Pancreas (tissue), 10 donors: ENCODE measurements around the gene PSMA4. TPM values are rescaled to one million over a fixed set of nuclear protein-coding genes. Genes with fewer than 3 reads are reported as not detected.

ENCODE experiments used
- ATAC-seq, 4 donors: fragments of 200-7000 bp; cut with Tn5 transposase; one replicate each; pipeline versions ENCODE4 v1.8.0 to v1.9.1; 2020; ENCODE audit warnings: mild to moderate bottlenecking in 4 of 4, moderate library complexity in 4 of 4
- DNase-seq, 6 donors: peaks; one replicate each; pipeline ENCODE4 v3.0.0-alpha.2; 2020
- FAIRE-seq: peaks from 2 replicates; lab custom pipeline; 2012; peaks lifted over from hg19 to GRCh38; lab: Jason Lieb, UNC
- H3K27ac ChIP-seq, 4 donors: fragments of 200-600 bp; sonication (generic); 1 replicate in 3 of 4; 2 replicates in 1 of 4; pipeline versions ENCODE4 v1.5.0 to v1.8.0; 2020
- H3K27me3 ChIP-seq, 4 donors: fragments of 200-600 bp; one replicate each; pipeline ENCODE4 v1.8.0; 2021
- H3K36me3 ChIP-seq, 3 donors: fragments of 200-600 bp; sonication (generic) in 1 of 3; one replicate each; pipeline versions ENCODE4 v1.5.0 to v1.8.0; 2020 to 2021
- H3K4me1 ChIP-seq, 3 donors: fragments of 200-600 bp; one replicate each; pipeline ENCODE4 v1.8.0; 2021
- H3K4me3 ChIP-seq, 4 donors: fragments of 200-600 bp; sonication (generic) in 2 of 4; one replicate each; pipeline versions ENCODE4 v1.5.0 to v1.8.0; 2020 to 2021
- H3K9me3 ChIP-seq, 4 donors: fragments of 200-600 bp; one replicate each; pipeline ENCODE4 v1.8.0; 2021
- WGBS, 2 donors: extraction: QIAGEN DNeasy Blood & Tissue Kit; methylation state at CpG; one replicate each; pipeline ENCODE4 v1.1.7; 2013; 5-methylcytosine and 5-hydroxymethylcytosine counted together
- intact Hi-C, 3 donors: fragments of 100-400 bp; cut with DNase I; formaldehyde crosslinking; loops; one replicate each; pipeline versions ENCODE4 v1.11.1 to v1.14.2; 2022
- polyA plus RNA-seq, 2 donors: library from polyadenylated mRNA; stranded (reverse); fragments of 200-250 nt; gene quantifications; one replicate each; pipeline ENCODE4 v1.2.3, GENCODE V29; 2013
- total RNA-seq, 6 donors: library from RNA; stranded (reverse); fragmentation: NEBNext Ultra II Directional in 4 of 6; extraction: Animal tissue kit (Norgen Biotek cat#: 25700) in 4 of 6; gene quantifications; one replicate each; pipeline versions ENCODE4 v1.2.1 to v1.2.4, GENCODE V29; 2021 to 2023
- TF ChIP-seq, protein P1 (sequence below), 4 donors: fragments of 200-600 bp; sonication (generic) in 3 of 4; IDR thresholded peaks; one replicate each; pipeline versions ENCODE4 v1.5.0 to v1.8.0; 2021; ENCODE audit warnings: antibody characterized with exemption in 4 of 4
- donor health status: healthy with polysubstance abuse.
- donor health status: DM: no; HTN: no; CAD: no; lungs with moderate emphysema.
- donor health status: DM: no; HTN: no; CAD: no.
- donor health status: control.
- donor health status: control.
- donor health status: Bipolar disorder and iron deficiency.
- donor health status: DM: yes; HTN: yes; CAD: no.
- donor health status: DM: no; HTN: no; CAD: no.
- donor health status: DM: no; HTN: no; CAD: no.
- donor health status: DM: yes; HTN: yes; CAD: no.

The PSMA4 gene
- total and polyA plus RNA-seq, 8 donors = 24.6 to 84.1 (median 50.8) TPM

DNA sequence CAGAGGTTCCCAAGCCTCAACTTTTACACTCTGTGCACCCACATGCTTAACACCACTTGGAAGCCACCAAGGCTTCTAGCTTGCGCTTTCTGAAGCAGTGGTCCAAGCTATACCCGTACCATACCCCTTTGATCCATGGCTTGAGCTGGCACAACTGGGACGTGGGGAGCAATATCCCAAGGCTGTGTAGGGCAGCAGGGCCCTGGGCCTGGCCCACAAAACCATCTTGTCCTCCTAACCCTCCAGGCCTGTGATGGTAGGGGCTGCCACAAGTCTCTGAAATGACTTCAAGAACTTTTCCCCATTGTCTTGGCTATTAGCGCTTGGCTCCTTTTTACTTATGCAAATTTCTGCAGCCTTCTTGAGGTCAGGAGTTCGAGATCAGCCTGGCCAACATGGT, 16.0 kb upstream of the PSMA4 start:
- H3K27ac ChIP-seq = no peak overlapping the region
- 93 to 94% methylated on average over 5 of the region's 5 CpGs for WGBS, 2 donors
- H3K36me3 ChIP-seq = no peaks in the 10 kb centered on the region
- H3K4me1 ChIP-seq = no peaks in the 10 kb centered on the region
- no peak for FAIRE-seq
- intact Hi-C loops = no loop called here
- H3K9me3 ChIP-seq = no peaks in the 10 kb centered on the region
- no peaks in the 10 kb centered on the region for H3K27me3 ChIP-seq
- TF ChIP-seq, protein P1, sequence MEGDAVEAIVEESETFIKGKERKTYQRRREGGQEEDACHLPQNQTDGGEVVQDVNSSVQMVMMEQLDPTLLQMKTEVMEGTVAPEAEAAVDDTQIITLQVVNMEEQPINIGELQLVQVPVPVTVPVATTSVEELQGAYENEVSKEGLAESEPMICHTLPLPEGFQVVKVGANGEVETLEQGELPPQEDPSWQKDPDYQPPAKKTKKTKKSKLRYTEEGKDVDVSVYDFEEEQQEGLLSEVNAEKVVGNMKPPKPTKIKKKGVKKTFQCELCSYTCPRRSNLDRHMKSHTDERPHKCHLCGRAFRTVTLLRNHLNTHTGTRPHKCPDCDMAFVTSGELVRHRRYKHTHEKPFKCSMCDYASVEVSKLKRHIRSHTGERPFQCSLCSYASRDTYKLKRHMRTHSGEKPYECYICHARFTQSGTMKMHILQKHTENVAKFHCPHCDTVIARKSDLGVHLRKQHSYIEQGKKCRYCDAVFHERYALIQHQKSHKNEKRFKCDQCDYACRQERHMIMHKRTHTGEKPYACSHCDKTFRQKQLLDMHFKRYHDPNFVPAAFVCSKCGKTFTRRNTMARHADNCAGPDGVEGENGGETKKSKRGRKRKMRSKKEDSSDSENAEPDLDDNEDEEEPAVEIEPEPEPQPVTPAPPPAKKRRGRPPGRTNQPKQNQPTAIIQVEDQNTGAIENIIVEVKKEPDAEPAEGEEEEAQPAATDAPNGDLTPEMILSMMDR (IDR thresholded peaks at IDR 0.05) = no peak
- H3K4me3 ChIP-seq = no peak overlapping the region
- DNase-seq = no peak
- ATAC-seq = no peak

DNA sequence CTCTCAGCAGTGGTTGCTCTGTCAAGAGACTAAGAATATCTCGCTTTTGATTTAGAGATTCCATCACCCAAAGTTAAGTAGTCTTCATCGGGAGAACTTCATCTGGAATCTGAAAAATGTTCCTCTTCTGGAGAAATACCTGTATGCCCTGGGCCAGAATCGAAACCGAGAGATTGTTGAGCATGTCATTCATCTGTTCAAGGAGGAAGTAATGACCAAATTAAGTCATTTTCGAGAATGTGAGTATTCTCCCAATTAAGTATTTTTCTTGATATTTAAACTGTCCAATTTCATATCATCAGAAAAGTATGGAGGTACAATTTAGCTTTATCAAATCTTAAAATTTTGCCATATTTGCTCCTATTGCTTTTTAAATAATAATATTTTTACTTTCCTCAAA, 12.9 kb upstream of the PSMA4 start:
- no peak overlapping the region for H3K27ac ChIP-seq
- ATAC-seq (no peak), DNase-seq (no peak), FAIRE-seq (no peak)
- WGBS, 2 donors = 88 to 92% methylated on average over 5 of the region's 5 CpGs
- H3K9me3 ChIP-seq = no peaks in the 10 kb centered on the region
- H3K36me3 ChIP-seq = no peaks in the 10 kb centered on the region
- no peak overlapping the region for H3K4me3 ChIP-seq
- no peaks in the 10 kb centered on the region for H3K27me3 ChIP-seq
- TF ChIP-seq, protein P1 (IDR thresholded peaks at IDR 0.05) = no peak
- intact Hi-C loops = no loop called here
- H3K4me1 ChIP-seq = no peaks in the 10 kb centered on the region

DNA sequence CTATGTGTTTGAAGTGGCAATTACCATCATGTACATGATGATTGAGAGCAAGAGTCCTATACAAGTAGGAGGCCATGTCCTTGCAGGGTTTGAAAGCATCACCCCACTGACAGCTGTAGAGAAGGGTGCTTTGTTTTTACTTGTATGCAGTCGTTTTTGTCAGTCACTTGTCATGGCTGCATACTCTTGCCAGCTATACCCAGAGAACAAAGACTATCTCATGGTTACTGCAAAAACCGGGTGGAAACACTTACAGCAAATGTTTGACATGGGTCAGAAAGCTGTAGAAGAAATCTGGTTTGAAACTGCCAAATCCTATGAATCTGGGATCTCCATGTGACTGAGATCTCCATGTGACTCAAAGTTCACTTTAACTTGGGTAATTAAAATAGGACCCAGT, 6.9 kb upstream of the PSMA4 start:
- no peaks in the 10 kb centered on the region for H3K27me3 ChIP-seq
- intact Hi-C loops = no loop called here
- no peaks in the 10 kb centered on the region for H3K4me1 ChIP-seq
- H3K4me3 ChIP-seq = no peak overlapping the region
- DNase-seq = no peak
- TF ChIP-seq, protein P1 (IDR thresholded peaks at IDR 0.05) = no peak
- H3K27ac ChIP-seq = no peak overlapping the region
- H3K36me3 ChIP-seq = no peaks in the 10 kb centered on the region
- H3K9me3 ChIP-seq = no peaks in the 10 kb centered on the region
- WGBS, 2 donors = 39 to 41% methylated on average over 2 of the region's 2 CpGs
- ATAC-seq = no peak
- FAIRE-seq = no peak

DNA sequence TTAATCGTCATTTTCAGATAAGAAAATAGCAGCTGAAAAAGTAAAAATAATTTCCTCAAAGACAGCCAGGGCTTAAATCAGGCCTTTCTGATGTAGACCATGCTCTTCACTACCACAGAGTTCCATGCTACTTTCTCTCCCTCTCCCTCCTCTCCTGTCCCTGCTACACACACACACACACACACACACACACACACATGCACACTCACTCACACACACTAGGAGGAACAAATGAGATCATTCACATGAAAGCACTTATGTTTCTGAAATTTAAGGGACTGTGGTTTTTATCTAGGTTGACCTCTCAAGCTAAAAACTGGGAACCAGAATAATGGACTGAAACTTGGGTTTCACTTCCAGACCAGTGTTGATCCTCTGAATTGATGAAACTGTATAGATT, 4.1 kb upstream of the PSMA4 start:
- no peak for ATAC-seq
- H3K36me3 ChIP-seq = no peaks in the 10 kb centered on the region
- no peaks in the 10 kb centered on the region for H3K4me1 ChIP-seq
- intact Hi-C loops = no loop called here
- no peaks in the 10 kb centered on the region for H3K9me3 ChIP-seq
- FAIRE-seq = no peak
- H3K27ac ChIP-seq = no peak overlapping the region
- H3K4me3 ChIP-seq = no peak overlapping the region
- no peaks in the 10 kb centered on the region for H3K27me3 ChIP-seq
- TF ChIP-seq, protein P1 (IDR thresholded peaks at IDR 0.05) = no peak
- WGBS, 2 donors = 78% methylated on average over 1 of the region's 1 CpG
- no peak for DNase-seq

DNA sequence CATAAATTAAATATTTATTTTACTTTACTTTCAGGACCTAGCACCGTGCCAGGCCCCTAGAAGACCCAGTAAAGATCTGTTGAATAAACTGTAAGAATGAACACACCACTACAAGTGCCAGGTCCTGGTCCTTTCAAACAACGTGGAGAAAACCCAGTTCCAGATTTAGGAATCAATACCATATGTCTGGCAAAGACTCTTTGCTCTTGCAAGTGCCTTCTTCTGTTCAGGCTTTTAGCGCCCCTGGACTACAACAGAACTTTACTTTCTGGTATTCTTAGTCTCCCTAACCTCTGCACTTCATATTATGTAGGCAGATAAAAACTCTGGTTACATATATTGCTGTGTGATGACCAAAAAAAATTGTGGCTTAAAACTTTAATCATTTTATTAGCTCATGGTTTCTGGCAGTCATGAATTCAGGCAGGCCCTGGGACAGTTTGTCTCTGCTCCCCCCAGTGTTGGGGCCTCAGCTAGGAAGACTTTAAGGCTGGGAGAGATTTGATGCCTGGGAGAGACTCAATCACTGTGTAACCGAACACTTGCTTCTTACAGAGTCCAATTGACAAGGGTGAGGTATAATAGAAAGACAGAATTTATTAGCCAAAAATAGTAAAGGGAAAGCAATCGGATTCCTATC, 2.9 kb upstream of the PSMA4 start:
- TF ChIP-seq, protein P1 (IDR thresholded peaks at IDR 0.05) = no peak
- Histone ChIP-seq H3K27ac (no peak overlapping the region), H3K27me3 (no peaks in the 10 kb centered on the region), H3K4me1 (peaks cover 0 to 8% (median 8%) of the 10 kb centered on the region in 3 donors), H3K36me3 (no peaks in the 10 kb centered on the region), H3K4me3 (no peak overlapping the region), H3K9me3 (no peaks in the 10 kb centered on the region)
- intact Hi-C loops = no loop called here
- ATAC-seq (no peak), DNase-seq (no peak), FAIRE-seq (no peak)
- 74 to 75% methylated on average over 5 of the region's 5 CpGs for WGBS, 2 donors
